HG03103 (cell line): Measurements from ENCODE around the gene LSM7.

ENCODE experiments used
- ATAC-seq: cut with Tn5 transposase; IDR thresholded peaks from one replicate; pipeline ENCODE4 v1.9.1; 2021; ENCODE audit warnings: low read depth; ENCODE audit not compliant: unreplicated experiment

The LSM7 gene

DNA sequence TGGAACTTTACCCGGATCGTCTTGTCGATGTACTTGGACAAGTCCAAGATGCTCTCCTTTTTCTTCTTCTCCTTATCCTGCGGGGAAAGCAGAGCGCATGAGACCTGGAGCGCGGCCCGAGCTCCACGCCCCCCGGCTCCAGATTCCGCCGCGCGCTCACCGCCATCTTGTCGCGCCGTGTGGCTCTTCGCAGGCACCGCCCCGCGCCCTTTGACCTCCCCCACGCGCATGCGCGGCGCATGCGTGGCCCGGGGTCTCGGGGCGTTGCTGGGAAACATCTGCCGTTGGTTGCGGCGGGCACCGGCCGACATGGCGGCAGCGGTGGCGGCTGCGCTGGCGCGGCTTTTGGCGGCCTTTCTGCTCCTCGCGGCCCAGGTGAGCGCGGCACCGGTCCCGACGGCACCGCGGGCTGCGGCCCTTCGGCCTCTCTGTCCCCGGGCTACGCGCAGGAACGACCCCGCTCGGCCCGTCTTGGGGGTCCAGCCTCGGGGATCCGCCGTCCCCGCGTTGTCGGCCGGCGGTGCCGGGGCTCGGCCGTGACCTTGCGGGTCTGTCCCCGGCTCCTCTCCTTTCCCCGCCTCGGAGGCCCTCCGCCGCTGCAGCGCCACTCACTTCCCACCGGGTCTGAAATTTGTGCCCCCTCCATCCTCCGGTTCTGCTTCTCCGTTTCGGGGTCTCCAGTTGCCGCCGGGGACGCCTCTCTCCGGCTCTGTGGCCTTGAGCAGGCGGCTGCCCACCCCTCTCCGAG, at the start of gene LSM7, which contains the start of gene SPPL2B:
TSS of gene LSM7 (minus strand) at position 186 of the 748 bp plus-strand sequence. CDS start at position 166, 20 bp downstream.
TSS of gene SPPL2B (plus strand) at position 284 of the 748 bp plus-strand sequence. CDS start at position 310, 26 bp downstream.
- ATAC-seq, result peak; percentile 57

DNA sequence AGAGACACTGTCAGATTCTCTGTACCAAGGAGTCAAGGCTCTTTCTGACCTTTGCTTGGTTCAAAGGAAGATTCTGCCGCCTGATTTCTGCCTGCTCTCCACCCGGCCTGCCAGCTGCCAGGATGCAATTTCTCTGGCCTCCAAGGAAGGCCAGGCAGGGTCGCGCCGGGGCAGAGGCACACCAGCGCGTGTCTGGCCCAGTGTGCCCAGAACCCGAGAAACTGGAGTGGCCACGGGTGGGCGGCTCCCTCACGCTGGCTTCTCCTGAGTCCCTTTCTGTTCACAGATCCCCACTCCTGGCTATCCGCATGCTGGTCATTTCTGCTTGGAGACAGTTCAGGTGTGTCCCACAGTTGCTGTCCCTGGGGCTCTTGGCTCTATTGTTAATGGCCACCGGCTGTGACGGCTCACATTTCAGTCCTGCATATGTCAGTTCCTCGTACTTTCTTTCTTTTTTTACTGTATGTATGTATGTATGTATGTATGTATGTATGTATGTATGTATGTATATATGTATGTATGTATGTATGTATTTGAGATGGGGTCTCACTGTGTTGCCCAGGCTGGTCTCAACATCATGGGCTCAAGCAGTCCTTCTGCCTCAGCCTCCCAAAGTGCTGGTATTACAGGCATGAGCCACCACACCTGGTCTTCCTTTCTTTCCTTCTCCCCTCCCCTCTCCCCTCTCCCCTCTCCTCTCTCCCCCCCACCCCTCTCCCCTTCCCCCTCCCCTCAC, 48.6 kb upstream of the LSM7 start:
- no peak for ATAC-seq

DNA sequence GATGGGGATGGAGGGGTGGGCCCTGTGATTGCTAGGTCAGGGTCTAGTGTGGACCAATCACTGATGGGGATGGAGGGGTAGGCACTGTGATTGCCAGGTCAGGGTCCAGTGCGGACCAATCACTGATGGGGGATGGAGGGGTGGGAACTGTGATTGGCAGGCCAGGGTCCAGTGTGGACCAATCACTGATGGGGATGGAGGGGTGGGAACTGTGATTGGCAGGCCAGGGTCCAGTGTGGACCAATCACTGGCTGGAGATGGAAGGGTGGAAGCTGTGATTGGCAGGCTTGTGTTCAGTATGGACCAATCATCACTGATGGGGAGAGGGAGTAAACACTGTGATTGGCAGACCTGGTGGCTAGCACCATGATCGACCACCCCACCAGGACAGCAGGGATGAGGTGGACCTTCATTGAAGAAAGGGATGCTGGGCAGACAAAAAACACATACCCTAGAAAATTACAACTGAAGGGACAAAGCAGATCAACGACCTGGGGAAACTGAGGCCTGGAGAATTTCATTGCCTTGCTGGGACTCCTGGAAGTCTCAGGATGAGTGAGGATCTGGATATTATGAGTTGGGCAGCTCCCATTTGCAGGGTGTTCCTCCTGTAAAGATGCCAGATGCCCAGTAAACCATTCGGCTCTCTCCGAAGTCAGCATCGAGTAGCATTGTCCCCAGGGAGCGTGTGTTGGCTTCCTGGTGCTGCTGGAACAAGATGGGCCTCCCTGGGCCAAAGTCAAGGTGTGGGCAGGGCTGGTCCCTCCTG, 47.2 kb upstream of the LSM7 start:
- ATAC-seq, result no peak

DNA sequence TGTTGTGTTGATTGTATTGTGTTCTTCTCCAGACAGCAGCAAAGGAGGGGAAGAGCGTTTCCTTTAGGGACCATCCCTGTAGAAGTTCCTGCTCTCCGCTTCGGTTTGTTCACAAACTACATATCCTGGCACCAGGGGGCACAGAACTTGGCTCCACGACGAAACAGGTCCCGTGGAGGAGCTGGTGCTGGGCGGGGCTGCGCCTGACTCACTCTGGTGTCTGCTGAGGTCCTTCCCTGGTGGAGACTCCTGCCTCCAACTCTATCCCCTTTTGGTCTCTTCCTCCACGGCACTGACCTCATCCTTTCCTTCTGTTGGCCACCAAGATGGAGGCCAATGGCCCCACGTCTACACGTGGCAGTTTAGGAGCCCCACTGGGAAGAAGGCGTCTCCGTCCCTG, 46.4 kb upstream of the LSM7 start:
- ATAC-seq, result no peak

DNA sequence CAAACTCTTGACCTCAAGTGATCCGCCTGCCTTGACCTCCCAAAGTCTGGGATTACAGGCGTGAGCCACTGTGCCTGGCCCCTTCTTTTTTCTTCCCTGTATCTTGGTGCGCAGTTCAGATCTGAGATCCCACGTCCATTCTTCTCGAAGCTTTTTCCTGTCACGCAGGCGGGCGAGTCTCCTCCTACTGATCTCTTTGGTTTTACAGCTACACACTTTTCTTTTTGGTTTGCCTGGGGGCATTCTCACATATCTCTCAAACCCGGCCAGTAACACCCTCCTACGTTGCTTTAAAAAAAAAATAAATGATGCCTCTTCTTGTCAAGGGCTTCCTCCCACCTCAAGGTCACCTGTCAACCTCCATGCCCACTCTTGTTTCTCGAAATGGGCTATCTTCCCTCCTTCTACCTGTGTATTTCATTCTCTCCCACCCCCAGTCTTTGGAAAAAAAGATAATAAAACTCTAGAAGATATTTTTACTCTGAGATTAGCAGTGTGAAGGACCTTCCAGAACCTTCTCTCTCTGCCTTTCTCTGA, 43.8 kb upstream of the LSM7 start:
- ATAC-seq, result no peak

DNA sequence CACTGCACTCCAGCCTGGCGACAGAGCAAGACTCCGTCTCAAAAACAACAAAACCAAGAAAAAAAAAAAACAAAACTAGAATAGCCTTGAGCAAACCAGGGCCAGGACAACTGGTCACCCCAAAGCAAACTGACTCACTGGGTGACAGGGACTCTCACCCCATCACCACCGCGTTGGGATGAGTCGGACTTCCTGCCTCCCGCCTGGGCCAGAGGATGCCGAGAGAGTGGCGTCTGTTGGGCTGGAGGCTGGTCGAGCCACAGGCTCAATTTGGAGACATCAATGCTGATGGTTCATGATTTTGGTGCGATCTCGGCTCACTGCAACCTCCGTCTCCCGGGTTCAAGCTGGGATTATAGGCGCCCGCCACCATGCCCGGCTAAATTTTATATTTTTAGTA, 43.3 kb upstream of the LSM7 start:
- no peak for ATAC-seq

DNA sequence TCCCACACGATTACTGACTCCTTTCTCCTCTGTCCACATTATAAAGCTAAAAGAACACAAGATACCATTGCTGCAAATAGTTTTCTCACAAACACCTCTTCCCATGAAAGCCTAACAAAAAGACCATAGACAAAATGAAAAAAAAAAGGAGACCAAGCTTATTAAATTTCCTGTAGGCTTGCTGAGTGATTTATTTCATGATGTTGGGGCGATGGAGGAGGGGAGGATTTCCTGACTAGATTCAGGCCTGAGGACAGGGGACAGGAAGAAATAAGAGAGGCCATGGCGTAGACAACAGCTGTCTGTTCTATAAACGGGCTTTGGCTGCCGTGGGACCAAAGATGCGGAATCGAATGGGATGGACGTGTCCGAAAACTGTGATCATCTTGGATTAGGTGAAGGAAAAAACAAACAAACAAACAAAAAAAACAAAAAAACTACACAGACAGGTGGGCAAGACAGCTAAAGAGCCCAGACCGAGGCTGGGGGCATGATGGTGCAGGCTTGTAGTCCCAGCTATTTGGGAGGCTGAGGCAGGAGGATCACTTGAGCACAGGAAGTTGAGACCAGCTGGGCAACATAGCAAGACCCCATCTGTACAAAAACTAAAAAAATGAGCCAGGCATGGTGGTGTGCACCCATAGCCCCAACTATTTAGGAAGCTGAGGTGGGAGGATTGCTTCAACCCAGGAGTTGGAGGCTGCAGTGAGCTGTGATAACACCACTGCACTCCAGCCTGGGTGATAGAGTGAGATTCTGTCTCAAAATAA, 37.0 kb upstream of the LSM7 start:
- ATAC-seq, result no peak

DNA sequence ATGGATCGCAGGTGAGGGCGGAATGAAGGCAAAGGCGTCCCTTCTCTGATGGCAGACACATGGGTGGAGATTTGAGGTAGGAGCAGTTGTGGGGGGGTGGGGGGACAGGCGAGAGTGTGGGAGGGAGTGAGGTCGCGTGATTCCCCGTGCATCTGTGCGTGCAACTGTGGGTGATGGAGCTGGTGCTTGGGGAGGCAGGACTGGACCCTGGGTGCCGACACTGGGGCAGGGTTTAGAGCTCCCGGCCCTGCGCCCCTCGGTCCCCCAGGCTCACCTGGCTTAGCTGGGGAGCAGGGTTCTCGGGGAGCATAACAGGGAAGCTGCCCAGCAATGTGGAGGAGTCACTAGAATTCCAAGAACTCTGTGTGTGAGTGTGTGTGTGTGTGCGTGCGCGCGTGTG, 35.0 kb upstream of the LSM7 start:
- ATAC-seq, result no peak

DNA sequence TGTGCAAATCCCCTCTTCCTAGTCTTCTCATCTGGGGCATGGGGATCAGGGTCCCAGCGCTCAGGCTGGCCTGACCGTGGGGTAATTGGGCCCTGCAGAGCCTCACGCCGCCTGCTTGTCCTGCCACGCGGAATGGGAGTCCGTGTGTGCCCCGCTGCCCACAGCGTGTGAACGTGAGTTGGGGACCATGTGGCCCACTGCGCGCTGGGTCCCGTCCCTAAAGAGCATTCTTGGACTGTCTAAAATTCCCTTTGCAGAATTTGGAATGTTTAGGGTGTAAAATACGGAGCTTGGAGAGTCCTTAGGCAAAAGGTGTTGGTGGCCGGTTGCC, 34.5 kb upstream of the LSM7 start:
- ATAC-seq, result no peak

DNA sequence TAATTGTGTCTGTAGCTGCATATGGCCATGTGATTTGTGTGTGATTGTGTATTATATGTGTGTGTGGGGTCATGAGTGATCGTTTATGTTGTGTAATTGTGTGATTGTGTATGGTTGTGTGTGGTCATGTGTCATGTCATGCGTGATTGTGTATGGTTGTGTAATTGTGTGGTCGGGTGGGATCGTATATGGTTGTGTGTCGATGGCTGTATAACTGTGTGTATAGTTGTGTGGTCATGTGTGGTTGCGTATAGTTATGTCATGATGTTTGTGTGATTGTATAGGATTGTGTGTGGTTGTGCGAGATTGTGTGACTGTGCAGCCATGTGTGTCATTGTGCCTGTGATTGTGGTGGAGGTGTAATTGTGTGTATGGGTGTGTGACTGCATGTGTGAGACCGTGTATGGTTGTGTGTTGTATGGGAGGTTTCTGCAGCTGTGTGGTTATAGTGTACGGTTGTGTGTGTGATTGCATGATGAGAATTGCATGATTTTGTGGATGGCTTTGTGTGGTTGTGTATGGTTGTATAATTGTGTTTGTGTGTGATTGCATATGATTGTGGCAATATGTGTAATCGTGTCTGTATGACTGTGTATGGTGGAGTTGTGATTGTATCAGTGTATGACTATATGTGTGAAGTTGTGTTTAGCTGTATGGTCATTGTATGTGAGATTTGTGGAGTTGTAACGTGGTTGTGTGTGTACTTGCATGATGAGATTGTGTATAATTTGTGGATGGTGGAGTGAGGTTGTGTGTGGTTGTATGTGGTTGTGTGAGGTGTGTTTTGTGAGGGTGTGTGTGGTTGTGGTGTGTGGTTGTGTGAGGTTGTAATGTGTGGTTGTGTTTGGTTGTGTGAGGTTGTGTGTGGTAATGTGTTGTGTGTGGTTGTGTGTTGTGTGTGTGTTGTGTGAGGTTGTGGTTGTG, 33.9 kb upstream of the LSM7 start:
- ATAC-seq, result no peak

DNA sequence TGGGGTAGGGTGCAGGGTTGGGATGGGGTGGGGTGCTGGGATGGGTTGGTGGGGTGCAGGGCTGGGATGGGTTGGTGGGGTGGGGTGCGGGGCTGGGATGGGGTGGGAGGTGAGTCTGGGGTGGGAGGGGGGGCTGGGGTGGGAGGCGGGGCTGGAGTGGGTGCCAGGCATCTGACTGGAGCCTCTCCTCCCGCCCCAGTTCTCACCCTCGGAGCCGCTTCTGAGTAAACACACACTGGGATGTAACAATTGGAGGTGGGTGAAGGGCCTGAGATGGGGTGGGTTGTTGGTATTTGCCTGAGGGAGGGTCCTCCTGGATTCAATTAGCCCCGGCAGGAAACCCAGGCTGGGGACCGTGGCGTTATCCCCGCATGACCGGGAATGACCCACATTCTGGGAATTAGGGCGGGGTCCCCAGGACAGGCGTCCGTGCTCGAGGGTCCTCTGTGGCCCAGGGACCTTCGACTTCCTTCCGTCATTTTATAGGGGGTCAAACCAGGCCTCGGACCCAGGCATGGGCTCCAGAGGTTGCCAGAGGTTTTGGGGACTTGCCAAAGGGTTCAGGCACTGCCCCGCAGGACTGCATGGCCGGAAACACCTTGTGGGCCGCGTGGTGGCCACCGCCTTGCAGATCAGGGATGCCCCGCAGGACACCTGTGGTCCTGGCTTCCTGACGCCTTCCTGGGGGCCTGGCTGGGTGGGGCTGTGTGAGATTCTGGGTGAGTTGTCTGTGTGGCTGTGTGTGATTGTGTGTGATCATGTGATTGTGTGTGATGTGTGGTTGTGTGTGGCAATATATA, 33.1 kb upstream of the LSM7 start:
- ATAC-seq, result no peak

DNA sequence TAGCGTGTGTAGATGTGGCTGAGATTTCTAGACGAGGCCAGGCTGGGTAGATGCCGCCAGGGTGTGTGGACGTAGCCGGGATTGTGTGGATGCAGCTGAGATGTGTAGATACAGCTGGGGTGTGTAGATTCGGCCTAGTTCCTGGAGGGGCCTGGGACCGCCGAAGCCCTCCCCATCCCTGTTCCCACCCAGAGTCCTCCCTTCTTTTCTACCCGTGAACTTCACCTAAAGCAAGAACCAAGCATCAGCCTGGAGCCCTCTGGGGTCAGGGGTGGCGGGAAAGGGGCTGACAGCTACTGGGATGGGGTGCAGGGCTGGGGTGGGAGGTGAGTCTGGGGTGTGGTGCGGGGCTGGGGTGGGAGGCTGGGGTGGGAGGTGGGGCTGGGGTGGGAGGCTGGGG, 32.4 kb upstream of the LSM7 start:
- ATAC-seq, result no peak

DNA sequence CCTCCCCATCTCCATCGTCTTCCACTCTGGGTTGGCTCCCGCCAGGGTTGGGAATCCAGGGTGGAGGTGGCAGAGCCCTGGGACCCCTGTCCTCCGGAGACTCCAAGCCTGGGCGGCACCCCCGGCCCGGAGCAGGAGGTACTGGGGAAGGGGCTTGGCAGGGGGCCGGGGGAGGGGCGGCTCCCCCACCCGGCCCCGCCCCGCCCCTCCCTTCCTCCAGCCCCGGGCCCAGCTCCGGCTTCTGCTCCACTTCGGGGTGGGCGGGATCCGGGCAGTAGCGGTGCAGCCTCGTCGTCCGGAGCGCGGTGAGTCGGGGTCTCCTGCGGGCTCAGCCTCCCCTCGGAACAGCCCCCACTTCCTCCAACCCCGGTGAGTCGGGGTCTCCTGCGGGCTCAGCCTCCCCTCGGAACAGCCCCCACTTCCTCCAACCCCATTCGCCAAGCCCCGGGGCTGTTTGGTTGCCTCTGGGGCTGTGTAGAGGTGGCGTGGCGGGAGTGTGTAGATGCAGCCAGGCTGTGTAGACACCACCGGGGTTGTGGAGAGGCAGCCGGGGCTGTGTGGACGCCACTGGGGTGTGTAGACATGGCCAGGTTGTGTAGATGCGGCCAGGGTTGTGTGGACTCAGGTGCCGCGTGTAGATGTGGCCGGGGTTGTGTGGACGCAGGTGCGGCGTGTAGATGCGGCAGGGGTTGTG, 31.8 kb upstream of the LSM7 start, which contains the start of gene TMPRSS9:
TSS of gene TMPRSS9 (plus strand) at position 274 of the 694 bp plus-strand sequence. CDS start 29,521 bp downstream, outside the sequence.
- no peak for ATAC-seq

DNA sequence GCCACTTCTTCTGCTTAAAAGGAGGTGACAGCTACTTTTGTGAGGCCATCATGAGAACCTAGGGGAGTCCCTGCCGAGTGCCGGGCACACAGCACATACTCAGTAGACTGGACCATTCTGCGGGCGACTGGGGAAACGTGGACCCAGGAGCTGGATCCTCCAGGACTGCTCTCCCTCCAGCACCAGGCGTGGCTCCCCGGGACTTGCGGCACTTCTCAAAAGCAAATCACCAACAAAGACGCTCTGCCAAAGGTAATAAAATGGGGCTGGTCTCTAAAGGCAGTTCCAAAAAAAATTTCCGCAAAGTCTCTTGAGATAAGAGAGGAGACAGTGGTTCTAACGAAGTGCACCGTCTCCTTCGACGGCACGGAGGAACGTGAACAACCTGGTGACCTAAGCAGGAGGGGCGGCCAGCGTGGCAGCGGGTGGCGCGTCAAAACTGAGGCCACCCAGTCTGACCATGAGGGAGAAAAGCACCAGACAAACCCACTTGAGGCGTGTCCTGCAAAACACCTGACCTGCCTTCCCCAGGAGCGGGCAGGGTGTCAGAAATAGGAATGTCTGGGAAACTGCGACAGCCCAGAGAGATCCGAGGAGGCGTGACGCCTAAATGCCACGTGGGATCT, 30.3 kb upstream of the LSM7 start:
- ATAC-seq, result no peak

DNA sequence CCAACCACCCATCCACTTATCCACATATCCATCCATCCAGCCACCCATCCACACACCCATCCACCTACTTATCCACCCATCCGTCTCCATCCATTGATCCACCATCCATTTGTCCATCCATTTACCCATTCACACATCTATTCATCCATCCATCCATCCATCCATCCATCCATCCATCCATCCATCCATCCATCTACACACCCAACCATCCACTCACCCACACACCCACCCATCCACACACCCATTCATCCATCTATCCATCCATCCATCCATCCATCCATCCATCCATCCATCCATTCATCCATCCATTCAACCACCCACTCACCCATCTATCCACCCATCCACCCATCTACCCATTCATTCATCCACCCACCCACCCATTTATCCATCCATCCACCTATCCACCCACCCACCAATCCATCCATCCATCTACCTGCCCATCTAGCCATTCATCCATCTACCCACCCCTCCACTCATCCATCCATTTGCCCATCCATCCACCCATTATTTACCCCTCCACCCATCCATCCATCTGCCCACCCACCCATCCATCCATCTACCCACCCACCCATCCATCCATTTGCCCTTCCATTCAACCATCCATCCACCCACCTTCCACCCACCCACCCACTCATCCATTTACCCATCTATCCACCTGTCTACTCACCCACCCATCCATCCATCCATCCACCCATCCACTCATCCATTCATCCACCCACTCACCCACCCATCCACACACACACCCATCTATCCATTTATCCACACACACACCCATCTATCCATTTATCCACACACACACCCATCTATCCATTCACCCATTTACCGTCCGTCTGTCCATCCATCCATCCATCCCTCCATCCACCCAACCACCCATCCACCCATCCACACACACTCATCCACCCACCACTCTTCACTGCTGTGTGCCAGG, 29.2 kb upstream of the LSM7 start:
- no peak for ATAC-seq

DNA sequence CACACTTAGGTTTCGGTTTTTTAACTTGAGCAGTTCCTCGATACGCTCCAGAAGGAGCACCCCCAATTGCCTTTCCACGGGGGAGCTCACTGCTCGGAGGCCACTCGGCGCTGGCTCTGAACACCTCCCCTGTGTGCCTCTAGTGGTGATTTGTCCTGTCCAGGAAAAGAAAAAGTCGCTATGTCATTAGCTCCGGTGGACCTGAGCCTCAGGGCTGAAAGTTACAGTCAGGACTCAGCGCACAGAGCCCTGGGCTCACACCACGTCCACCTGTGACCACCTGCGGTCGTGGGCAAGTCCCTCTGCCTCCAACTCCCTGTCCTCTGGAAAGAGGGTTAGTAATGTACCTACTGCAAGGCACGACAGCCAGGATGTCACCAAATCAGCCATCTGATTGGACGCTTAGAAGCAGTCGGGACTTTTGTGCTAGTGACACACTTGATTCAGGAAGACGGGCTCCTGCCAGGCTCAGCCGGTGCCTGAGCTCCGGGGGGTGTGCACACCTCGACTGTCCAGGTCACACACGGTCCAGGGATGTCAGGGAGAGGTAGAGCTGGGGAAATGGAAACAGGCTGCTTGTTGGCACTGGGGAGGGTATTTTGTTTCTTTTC, 27.8 kb upstream of the LSM7 start:
- ATAC-seq, result no peak
